HUES48 (cell line): ENCODE measurements around the gene FAR2.

Experiments used
- H3K27ac ChIP-seq: one replicate; pipeline ENCODE4 v1.7.0; 2013; ENCODE audit warnings: low read depth, low read length, inconsistent platforms
- H3K27me3 ChIP-seq: 2 replicates; pipeline ENCODE4 v1.6.1; 2013; ENCODE audit warnings: mild to moderate bottlenecking, low read length; ENCODE audit not compliant: control insufficient read depth, insufficient read depth
- H3K36me3 ChIP-seq: 2 replicates; pipeline ENCODE4 v1.6.1; 2013; ENCODE audit warnings: low read length; ENCODE audit not compliant: control insufficient read depth, insufficient read depth
- H3K4me1 ChIP-seq: 2 replicates; pipeline ENCODE4 v1.6.1; 2013; ENCODE audit warnings: mild to moderate bottlenecking, low read length; ENCODE audit not compliant: control insufficient read depth, insufficient read depth
- H3K4me3 ChIP-seq: 2 replicates; pipeline ENCODE4 v1.5.1; 2013; ENCODE audit warnings: mild to moderate bottlenecking, low read depth, low read length
- H3K9ac ChIP-seq: 2 replicates; pipeline ENCODE4 v1.6.1; 2013; ENCODE audit warnings: mild to moderate bottlenecking, low read depth, low read length, moderate library complexity
- H3K9me3 ChIP-seq: 2 replicates; pipeline ENCODE4 v1.6.1; 2013; ENCODE audit warnings: low read length; ENCODE audit not compliant: control insufficient read depth, insufficient read depth

Gene FAR2

DNA sequence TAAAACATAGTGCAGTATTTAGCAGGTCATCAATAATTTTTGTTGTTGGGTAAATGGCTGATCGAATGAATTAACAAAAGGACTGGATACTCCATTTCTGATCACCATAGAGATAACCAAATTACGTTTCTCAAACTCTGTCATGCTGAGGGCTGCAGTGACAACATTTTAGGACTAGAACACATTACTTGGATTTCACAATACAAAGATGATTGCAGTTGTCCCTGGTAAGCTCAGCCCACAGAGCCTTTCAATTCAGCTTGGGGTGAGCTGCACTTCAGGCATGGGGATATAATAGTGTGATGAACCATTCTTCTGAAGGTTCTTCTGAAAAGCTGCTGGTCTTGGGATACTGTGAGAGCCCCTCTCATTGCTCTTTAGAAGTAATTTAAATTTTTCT lies 74.3 kb downstream of the FAR2 start:
- no peak overlapping the region for H3K27ac ChIP-seq
- no peaks in the 10 kb centered on the region for H3K27me3 ChIP-seq
- no peak overlapping the region for H3K9ac ChIP-seq
- no peaks in the 10 kb centered on the region for H3K9me3 ChIP-seq
- H3K36me3 ChIP-seq = no peaks in the 10 kb centered on the region
- H3K4me1 ChIP-seq = peaks cover 30% of the 10 kb centered on the region
- no peak overlapping the region for H3K4me3 ChIP-seq

GRCh38 chr12:29223956-29224543 lies 75.0 kb downstream of the FAR2 start:
- H3K9ac ChIP-seq = no peak overlapping the region
- peaks cover 36% of the 10 kb centered on the region for H3K4me1 ChIP-seq
- no peak overlapping the region for H3K27ac ChIP-seq
- no peaks in the 10 kb centered on the region for H3K27me3 ChIP-seq
- no peaks in the 10 kb centered on the region for H3K36me3 ChIP-seq
- no peak overlapping the region for H3K4me3 ChIP-seq
- no peaks in the 10 kb centered on the region for H3K9me3 ChIP-seq

DNA sequence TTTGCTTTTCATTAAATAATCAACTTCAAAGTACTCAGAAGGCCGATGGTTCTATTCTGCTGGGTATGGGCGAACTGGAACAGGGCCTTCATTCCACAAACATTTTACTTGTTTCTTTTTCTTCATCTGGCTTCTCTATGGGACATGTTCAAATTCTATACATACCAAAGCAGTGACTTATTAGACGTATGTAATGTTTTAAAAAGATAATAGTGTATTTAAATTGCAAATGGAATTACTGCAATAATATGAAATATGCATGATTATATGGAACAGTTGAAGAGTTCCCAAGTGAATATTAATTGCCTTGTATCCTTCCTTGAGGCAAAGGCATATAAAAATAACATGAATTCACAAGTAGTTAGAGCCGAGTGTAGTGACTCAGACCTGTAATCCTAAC lies 75.5 kb downstream of the FAR2 start:
- Histone ChIP-seq H3K4me1 (peaks cover 41% of the 10 kb centered on the region), H3K9ac (no peak overlapping the region), H3K36me3 (no peaks in the 10 kb centered on the region), H3K27me3 (no peaks in the 10 kb centered on the region), H3K4me3 (no peak overlapping the region), H3K9me3 (no peaks in the 10 kb centered on the region), H3K27ac (no peak overlapping the region)

DNA sequence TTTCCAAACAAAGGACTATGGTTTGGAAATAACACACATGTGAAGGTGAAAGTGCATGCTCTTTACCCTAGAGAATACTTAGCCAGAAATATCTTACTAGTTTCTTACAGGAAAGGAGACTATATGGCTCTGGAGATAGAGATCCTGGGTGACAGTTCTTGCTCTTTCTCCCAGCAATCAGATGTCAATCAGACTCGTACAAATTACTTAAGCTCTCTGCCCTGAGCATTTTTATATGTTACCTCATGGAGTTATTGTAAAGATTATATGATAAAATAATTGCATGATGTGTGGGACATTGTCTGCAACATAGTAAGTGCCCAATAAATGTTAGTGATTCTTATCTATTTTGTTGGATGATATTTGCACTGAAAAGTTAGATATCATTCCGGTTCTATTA lies 76.8 kb downstream of the FAR2 start:
- H3K4me3 ChIP-seq = no peak overlapping the region
- H3K27me3 ChIP-seq = no peaks in the 10 kb centered on the region
- H3K36me3 ChIP-seq = no peaks in the 10 kb centered on the region
- H3K27ac ChIP-seq = no peak overlapping the region
- H3K9me3 ChIP-seq = no peaks in the 10 kb centered on the region
- peaks cover 44% of the 10 kb centered on the region for H3K4me1 ChIP-seq
- H3K9ac ChIP-seq = no peak overlapping the region

- Histone ChIP-seq H3K9me3 (no peaks in the 10 kb centered on the region), H3K9ac (no peak overlapping the region), H3K27ac (no peak overlapping the region), H3K27me3 (no peaks in the 10 kb centered on the region), H3K4me3 (no peak overlapping the region), H3K4me1 (peaks cover 44% of the 10 kb centered on the region), H3K36me3 (no peaks in the 10 kb centered on the region)
Measured at GRCh38 chr12:29226616-29227015, 77.5 kb downstream of the FAR2 start.

GRCh38 chr12:29228474-29229157 lies 79.5 kb downstream of the FAR2 start:
- Histone ChIP-seq H3K4me1 (peaks cover 44% of the 10 kb centered on the region), H3K9me3 (no peaks in the 10 kb centered on the region), H3K27ac (peak overlapping the region; percentile 90), H3K27me3 (no peaks in the 10 kb centered on the region), H3K4me3 (peak overlapping the region; percentile 7; the same call in 1 of the 2 replicates), H3K36me3 (no peaks in the 10 kb centered on the region), H3K9ac (no peak overlapping the region)

DNA sequence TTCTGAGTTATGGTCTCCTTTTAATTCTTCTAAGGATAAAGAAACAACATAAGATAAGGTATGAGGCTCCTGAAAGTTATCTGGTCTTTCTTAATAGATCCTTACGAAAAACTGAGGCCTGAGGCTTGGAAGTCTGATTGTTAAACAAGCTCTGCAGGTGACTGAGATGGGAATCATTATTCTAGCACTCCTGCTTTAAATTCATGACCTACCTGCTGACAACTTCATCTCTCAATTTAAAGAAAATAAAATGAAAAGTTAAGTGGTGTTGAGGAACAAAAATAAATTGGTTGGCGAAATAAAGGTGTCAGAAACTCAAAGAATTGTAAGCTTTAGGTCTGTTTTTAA lies 80.1 kb downstream of the FAR2 start:
- Histone ChIP-seq H3K9ac (no peak overlapping the region), H3K27ac (peak overlapping the region; percentile 90), H3K4me3 (peak overlapping the region; percentile 7; the same call in 1 of the 2 replicates), H3K27me3 (no peaks in the 10 kb centered on the region), H3K4me1 (peaks cover 44% of the 10 kb centered on the region), H3K36me3 (no peaks in the 10 kb centered on the region), H3K9me3 (no peaks in the 10 kb centered on the region)

GRCh38 chr12:29229937-29230336 lies 80.9 kb downstream of the FAR2 start:
- Histone ChIP-seq H3K36me3 (no peaks in the 10 kb centered on the region), H3K9ac (no peak overlapping the region), H3K9me3 (no peaks in the 10 kb centered on the region), H3K27ac (peak overlapping the region; percentile 90), H3K4me1 (peaks cover 44% of the 10 kb centered on the region), H3K4me3 (no peak overlapping the region), H3K27me3 (no peaks in the 10 kb centered on the region)

DNA sequence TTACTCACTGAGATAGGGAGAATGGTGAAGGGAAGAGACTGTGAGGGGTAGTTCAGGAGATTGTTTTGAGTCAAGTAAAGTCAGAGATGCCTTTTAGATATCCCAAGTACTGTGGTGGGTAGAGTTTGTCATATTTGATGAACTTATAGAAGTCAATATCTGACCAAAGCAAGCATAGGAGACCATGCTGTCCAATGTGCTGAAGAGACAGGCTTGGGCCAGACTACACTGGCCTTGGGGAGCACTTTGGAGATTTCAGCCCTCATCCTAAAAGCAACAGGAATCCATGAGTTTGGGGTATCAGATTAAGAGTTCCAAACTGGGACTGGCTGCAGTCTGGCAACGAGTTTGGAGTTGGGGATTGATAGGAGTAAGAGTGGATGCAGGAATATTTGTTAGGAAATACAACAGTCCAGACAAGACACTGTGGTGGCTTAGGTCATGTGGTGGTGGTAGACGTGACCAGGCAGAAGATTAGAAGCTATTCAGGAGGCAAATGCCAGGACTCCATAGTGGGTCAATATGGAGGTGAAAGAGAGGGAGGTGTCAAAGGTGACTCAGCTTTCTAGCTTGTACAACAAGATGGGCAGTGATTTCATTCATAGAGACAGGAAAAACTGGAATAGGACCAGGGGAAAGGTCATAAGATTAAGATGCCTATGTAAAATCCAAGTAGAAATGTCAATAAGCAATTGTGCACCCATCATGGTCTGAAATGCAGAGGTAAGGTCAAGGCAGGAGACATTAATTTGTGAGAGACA lies 81.9 kb downstream of the FAR2 start:
- no peak overlapping the region for H3K27ac ChIP-seq
- no peaks in the 10 kb centered on the region for H3K36me3 ChIP-seq
- H3K4me1 ChIP-seq = peaks cover 36% of the 10 kb centered on the region
- H3K9ac ChIP-seq = no peak overlapping the region
- H3K4me3 ChIP-seq = no peak overlapping the region
- no peaks in the 10 kb centered on the region for H3K9me3 ChIP-seq
- H3K27me3 ChIP-seq = no peaks in the 10 kb centered on the region

GRCh38 chr12:29232086-29232485 lies 83.0 kb downstream of the FAR2 start:
- Histone ChIP-seq H3K36me3 (no peaks in the 10 kb centered on the region), H3K9me3 (no peaks in the 10 kb centered on the region), H3K27me3 (no peaks in the 10 kb centered on the region), H3K9ac (no peak overlapping the region), H3K4me3 (no peak overlapping the region), H3K27ac (no peak overlapping the region), H3K4me1 (peaks cover 25% of the 10 kb centered on the region)

DNA sequence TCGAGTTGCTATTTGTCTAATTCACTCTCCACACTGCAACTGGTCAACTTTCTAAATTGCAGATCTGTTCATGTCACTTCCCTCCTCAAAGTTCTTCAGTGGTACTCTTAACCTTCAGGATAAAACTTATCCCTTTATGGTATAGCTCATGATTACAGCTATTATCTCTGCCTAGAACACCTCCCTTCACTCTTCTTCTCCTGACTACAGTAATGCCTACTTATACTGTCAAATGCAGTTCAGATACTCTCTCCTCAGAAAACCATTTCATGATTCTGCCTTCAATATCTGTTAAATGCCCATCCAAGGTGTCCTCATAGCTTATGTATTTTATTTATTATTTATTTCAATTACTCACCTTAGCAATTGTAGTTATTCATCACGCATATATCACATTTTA lies 85.5 kb downstream of the FAR2 start:
- Histone ChIP-seq H3K9me3 (no peaks in the 10 kb centered on the region), H3K36me3 (no peaks in the 10 kb centered on the region), H3K27ac (no peak overlapping the region), H3K9ac (no peak overlapping the region), H3K4me1 (peaks cover 8% of the 10 kb centered on the region), H3K4me3 (no peak overlapping the region), H3K27me3 (no peaks in the 10 kb centered on the region)
